ENCODE data around the gene SERPINE1. TPM values are rescaled to one million over a fixed set of nuclear protein-coding genes. Genes with fewer than 3 reads are reported as not detected.

The SERPINE1 gene
- total RNA-seq, 4 donors from 2014 or later = 6.0 to 25.5 (median 11.4) TPM

DNA sequence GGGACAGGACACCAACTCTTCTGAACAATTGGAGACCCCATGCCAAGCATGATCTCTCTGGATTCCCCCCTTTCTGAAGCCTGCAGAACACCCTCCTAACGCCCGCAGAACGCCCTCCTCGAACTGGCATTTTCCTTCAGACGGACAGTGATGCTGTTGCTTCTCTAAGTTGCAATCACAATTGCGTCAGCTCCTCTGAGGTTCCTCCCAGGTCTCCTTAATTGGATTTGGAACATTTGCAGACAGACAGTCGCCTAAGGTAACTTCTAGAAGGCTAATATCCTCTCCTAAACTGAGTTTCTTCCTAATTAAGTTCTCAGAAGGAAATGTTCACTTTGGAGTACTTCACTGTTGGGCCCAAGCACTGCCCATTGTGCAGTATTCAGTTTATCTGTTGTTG, 20.5 kb upstream of the SERPINE1 start:
- TF ChIP-seq, protein P1, sequence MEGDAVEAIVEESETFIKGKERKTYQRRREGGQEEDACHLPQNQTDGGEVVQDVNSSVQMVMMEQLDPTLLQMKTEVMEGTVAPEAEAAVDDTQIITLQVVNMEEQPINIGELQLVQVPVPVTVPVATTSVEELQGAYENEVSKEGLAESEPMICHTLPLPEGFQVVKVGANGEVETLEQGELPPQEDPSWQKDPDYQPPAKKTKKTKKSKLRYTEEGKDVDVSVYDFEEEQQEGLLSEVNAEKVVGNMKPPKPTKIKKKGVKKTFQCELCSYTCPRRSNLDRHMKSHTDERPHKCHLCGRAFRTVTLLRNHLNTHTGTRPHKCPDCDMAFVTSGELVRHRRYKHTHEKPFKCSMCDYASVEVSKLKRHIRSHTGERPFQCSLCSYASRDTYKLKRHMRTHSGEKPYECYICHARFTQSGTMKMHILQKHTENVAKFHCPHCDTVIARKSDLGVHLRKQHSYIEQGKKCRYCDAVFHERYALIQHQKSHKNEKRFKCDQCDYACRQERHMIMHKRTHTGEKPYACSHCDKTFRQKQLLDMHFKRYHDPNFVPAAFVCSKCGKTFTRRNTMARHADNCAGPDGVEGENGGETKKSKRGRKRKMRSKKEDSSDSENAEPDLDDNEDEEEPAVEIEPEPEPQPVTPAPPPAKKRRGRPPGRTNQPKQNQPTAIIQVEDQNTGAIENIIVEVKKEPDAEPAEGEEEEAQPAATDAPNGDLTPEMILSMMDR (IDR thresholded peaks at IDR 0.05; ENCODE audit: low read depth) = no peak

DNA sequence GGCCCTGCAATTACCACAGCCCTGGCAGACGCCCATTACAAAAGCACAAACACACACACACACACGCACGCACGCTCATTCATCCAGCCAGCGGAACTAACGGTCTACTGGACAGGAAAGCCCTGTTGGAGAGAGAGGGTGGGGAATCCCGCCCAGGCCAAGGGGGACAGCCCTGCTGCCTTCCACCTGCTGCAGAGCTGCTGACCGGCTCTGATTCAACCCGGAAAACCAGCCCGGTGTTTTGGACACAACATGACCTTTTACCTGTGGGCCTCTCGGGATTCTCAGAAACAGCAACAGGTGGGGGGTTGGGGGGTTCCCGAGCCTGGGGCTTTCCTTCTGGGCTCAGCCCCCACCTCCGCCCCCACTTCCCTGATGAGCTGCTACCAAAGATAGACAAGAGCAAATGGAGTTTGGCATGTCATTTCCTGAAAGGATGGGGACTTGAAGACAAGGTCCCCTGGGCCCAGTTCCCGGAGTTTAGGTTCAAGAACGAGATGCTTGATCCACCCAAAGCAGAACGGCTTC, 18.5 kb upstream of the SERPINE1 start:
- TF ChIP-seq, protein P1 (IDR thresholded peaks at IDR 0.05; ENCODE audit: low read depth) = no peak

DNA sequence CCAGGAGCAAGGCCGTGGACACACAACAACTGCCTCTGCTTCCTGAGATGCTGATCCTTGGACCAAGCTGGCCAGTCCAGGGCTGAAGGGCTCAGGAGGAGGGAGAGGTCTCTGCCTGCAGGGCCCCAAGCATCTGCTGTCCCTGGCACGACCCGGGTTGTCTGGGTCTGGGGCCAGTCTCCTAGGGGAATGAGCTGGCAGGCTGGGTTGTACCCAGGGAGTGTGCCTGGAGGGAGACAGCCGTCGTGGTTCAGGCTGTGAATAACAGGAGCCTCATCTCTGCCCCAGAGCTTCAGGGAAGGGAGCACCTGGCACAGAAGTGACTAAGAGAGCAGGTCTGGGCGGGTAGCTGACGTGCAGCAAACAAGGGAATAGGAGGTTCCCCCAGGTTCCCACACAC, 17.9 kb upstream of the SERPINE1 start:
- TF ChIP-seq, protein P1 (IDR thresholded peaks at IDR 0.05; ENCODE audit: low read depth) = no peak

DNA sequence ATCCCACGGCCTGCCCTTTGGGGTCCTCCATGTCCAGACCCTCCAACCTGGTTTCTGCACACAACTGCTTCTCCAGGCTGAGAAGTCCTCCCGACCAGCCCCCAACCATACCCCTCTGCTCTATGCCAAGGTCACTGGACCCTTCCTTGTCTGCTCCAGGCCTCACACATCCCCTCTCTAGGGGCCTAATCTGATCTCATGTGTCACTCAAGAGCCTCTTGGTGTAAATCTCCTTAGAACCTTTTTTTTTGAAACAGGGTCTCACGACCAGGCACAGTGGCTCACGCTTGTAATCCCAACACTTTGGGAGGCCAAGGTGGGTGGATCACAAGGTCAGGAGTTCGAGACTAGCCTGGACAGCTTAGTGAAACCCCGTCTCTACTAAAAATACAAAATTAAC, 17.5 kb upstream of the SERPINE1 start:
- TF ChIP-seq, protein P1 (IDR thresholded peaks at IDR 0.05; ENCODE audit: low read depth) = no peak

DNA sequence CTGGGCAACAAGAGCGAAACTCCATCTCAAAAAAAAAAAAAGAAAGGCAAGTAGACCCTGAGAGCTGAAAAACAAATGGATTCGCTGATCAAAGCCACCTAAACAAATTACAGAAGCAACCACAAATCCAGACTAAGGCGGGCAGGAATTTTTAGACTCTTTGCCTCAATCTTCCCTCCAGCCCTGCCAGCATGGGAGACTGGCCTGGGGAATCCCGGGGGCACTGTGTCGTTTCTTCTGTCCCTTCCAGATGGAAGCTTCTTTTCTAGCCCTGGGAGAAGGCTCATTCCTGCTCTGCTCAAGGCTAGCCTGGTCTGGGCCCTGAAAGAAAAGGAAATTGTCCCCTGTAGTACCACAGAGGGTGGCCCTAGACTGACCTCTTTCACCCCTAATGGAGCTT, 15.6 kb upstream of the SERPINE1 start:
- TF ChIP-seq, protein P1 (IDR thresholded peaks at IDR 0.05; ENCODE audit: low read depth) = no peak

DNA sequence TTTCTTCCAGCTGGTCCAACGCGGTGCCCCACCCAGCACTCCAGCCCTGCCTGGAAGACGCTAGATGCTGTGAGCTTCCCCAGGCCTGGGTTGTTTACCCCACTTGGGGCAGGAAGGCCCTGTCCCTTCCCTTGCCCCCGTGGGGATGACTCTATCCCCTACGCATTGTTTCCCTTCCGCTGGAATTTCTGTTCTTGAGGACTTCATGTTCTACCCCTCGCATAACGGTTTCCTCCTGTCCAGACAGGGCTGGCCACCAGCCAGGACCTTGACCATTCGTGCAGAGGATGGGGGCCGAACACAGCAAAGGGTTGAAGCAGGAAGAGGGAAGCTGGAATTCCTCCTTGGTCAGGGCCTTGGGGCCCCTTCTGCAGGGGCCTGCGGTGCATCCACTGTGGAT, 14.7 kb upstream of the SERPINE1 start:
- TF ChIP-seq, protein P1 (IDR thresholded peaks at IDR 0.05; ENCODE audit: low read depth) = no peak

DNA sequence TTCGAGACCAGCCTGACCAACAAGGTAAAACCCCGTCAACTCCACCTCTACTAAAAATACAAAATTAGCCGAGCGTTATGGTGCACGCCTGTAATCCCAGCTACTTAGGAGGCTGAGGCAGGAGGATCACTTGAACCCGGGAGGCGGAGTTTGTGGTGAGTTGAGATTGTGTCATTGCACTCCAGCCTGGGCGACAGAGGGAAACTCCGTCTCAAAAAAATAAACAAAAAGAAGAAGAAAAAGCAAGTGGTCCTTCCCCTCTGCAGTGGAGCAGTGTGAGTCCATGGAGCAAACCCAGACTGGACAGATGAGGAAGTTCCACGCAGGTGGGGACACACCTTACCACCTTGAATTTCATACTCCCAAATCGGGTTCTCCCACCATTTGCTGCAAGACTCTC, 13.1 kb upstream of the SERPINE1 start:
- TF ChIP-seq, protein P1 (IDR thresholded peaks at IDR 0.05; ENCODE audit: low read depth) = no peak
